Measurements from ENCODE around the gene COL18A1.

Gene COL18A1

DNA sequence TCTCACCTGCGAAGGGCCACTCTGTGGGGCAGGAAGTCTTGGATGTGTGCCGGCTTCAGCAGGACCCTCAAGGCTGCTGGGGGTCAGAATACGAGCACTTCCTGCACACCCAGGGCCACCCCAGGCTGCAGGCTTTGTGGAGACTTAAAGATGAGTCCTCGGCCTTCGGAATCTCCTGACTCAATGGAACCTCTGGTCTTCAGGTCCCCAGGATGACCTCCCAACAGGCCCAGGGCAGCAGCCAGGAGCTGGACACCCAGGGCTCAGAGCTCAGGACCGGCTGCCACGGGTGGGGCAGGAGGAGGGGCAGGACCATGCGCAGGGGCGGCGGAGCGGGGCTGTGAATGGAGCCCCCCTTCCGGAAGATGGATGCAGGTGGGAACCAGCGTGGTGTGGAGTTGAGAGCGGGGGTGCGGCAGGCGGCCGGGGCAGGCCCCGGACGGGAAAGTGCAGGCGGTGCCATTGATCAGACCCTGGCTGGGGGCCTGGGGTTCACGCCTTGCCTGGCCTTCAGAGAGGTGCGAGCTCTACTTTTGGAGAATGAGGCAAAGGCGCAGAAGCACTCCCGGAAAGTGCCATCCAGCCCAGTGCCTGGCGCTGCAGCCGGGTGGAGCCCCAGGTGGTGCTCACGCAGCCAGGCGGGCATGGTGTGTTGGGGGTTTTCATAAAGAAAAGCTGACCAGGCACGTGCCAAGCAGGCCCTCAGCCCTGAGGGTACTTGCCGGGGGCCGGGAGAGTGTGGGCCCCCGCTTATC is 10.4 kb downstream of the COL18A1 start:
- no peak for DNase-seq

DNA sequence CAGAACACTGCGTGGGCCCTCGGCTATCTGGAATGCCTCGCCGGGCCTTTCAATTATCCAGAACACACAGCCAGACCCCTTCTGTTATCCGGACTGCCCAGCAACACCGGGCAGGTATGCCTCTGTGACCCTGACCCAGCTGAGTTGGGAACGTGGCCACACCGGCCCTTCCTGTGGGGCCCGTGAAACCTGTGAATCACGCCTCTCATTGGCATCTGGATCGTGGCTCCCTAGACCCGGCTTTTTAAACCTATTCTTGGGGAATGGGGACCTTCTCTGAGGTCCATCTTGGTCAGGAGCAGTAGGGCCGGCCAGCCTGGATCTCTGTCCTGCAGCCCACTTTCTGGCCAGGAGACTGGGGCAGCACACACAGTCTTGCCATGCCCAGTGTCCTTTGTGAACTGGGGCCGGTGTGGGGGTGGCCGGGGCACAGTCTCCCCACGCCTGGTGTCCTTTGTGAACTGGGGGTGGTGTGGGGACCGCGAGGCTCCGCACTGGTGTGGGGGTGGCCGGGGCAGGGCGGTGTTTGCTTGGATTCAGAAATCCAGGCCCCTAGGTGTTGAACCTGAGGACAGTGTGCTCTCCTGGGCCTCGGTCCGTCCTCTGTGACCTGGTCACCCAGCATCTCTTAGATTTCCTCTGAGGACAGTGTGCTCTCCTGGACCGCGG is 11.1 kb downstream of the COL18A1 start:
- no peak for DNase-seq

DNA sequence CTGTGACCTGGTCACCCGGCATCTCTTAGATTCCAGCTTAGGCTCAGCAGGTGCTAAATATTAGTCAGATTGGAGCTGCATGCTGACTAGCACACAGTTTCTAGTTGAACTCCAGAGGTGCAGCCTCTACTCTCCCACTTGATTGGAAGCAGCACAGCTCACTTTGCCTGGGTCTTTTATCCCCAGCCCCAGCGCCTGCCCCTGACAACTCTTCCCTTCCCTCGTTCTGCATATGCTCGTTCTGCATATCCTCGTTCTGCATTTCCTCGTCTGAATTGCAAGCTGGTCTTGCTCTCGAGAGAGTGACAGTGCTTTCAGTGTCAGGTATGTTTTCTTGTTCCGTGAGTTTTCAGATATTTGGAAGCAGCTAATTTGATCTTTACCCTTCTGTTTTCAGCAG is 11.7 kb downstream of the COL18A1 start:
- no peak for DNase-seq

DNA sequence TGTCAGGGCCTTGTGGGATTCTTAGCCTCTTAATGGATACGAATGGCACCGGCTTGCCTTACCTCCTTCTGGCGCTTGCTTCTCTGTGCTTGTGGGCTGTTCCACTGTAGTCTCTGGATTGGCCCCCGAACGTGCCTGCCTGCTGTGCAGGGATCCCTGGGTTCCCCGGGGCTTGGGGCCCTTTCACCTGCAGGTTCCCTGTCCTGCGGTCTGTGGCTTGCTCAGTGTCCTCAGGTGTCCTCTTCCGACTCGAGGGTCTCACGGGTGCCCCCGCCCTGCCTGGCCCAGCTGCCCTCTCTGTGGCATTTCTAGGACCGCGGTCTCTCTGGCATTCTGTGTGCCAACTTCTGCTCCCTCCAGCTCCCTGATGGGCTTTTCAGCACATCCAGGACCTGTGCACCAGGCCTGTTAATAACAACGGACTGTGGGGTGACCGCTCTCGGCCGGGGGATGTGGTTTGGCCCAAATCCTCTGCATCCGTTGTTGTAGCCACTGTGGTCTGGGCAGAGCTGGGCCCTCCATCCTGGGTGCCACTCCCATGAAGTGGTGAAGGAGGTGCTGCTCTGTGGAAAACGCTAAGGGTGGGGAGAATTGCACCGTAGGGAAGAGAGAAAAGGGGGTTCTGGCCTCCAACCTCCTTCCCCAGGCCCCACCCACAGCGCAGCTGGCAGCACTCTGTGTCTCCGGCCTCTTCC is 12.4 kb downstream of the COL18A1 start:
- no peak for DNase-seq

DNA sequence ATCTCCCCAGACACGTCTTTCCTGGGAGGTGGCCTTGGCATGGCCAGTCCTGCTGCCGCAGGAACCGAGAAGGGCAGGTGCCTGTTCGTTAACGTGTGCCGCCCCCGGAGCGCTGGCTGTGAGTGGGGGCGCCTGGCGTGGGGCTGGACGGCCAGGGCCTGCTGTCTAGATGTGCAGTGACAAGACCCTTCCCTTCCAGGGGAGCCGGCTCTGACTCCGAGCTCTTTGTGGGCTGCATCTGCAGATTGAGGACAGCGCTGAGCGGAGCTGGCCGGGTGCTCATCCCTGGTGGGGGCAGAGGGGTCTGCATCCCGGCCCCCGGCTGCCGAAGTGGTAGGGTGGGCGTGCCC is 13.0 kb downstream of the COL18A1 start:
- DNase-seq: no peak

DNA sequence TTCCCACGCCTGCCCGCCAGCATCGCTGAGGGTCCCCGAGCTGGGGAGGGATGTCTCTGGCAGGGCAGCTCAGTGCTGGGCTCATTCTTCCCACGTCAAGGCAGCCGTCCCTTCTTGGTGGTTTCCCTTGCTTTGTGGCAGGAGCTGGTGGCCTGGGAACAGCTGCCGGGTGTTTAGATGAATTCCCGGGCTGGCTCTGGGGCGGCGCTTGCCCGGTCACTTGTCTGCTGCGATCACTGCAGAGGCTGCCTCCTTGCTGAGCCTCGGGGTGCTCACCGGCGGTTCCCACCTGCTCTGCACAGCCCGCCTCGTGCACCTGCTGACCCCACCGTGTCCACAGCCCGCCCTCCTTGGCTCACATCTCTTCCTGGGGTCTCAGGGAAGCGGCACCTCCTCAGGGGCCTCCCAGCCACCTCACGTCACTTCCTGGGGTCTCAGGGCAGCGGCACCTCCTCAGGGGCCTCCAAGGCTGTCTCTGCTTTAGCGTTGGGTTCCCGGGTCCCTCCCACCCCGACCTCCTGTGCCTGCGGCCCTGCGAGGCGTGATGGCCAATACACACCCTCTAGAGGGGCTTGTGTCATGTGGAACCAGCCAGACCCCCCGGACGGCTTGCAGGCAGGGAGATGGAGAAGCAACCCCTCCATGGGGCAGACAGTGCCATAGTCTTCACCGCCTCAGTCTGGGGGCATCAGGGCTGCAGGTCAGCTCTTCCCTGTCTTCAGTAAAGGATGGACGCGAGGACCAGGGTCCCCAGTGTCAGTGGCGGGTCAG is 13.5 kb downstream of the COL18A1 start:
- no peak for DNase-seq

DNA sequence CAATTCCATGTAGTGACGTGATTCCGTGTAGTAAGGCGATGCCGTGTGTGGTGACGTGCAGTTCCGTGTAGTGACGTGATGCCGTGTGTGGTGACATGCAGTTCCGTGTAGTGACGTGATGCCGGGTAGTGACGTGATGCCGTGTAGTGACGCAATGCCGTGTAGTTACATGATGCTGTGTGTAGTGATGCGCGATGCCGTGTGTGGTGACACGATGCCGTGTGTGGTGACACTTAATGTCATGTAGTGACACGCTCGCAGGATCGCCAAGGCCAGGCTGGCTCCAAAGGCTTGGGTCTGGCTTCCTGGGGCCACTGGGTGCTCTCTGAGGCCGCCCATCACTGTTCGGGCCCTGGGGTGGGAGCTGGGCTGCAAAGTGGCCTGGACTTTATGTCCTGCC is 14.2 kb downstream of the COL18A1 start:
- DNase-seq: no peak

DNA sequence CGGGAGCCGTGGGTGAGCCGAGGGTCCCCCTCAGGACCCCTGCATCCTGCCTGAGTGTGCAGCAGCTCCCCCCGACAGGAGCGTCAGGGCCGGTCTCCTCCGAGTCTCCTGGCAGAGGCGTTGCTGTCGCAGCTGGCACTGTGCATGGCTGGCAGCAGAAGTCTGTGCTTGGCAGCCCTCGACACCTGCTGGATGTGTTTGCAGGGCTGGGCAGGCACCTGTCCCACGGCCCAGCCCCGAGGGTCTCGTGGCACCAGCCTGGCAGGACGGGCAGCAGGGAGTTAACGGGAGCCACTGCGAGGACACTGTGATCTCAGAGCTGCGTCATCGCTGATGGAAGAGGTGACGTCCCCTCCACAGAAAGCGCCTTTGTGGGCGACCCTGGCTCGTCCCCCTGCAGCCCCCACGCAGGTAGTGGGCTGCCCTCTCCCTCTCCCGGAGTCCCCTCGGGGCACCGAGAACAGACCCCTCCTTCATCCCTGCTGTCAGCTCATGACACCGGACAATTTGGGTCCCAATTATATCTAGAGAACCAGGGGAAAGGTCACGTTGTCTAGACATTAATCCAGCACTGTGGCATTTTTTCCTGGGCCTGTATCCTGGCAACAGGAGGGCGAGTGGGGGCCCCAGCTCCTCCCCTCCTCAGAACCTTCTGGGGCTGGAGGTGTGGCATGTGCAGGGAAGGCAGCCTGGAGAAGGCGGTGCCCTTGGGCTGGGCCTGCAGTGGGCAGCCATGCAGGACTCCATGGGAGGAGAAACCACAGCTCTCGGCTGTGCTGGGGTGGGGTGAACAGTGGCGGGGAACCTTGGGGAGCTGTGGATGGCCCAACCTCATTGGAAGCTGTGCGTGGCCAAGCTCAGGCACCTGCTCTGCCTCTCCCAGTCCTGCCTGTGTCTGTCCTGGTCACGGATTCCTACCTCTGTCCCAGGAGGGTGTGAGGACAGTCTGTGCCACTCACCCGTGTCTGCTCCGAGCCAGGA is 15.4 kb downstream of the COL18A1 start:
- no peak for DNase-seq

DNA sequence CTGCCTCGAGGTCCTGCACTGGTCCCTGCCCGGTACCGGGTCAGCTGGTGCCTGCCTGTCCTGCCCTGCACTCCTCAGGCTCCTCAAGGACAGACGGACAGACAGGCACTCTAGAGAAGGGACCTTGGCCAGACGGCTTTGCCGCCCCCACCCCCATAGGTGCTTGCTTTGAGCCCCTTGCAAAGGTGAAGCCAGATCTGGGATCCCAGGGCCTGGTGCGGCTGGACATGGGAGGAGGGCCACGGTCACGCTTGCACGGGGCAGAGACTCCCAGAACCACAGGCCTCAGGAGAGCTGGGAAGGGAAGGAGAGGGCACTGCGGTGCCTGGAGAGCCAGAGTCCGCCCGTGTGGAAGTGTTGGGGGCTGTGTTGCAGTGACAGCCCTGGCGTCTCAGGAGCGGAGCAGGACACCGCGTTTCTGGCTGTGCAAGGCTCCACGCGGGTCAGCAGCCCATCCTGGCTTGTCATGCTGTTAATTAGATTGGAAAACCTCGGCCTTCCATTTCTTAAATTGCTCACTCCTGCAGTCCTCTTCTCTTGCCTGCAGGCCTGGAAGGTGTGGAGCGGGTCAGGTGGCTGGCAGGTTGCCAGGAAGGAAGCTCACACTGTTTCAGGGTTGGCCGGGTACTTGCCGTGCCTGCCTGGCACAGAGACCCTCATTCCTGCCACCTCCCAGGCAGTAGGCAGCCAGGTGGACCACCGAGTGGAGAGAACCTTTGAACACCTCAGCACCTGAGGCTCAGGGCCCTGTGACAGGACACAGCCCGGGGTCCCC is 16.3 kb downstream of the COL18A1 start:
- no peak for DNase-seq

DNA sequence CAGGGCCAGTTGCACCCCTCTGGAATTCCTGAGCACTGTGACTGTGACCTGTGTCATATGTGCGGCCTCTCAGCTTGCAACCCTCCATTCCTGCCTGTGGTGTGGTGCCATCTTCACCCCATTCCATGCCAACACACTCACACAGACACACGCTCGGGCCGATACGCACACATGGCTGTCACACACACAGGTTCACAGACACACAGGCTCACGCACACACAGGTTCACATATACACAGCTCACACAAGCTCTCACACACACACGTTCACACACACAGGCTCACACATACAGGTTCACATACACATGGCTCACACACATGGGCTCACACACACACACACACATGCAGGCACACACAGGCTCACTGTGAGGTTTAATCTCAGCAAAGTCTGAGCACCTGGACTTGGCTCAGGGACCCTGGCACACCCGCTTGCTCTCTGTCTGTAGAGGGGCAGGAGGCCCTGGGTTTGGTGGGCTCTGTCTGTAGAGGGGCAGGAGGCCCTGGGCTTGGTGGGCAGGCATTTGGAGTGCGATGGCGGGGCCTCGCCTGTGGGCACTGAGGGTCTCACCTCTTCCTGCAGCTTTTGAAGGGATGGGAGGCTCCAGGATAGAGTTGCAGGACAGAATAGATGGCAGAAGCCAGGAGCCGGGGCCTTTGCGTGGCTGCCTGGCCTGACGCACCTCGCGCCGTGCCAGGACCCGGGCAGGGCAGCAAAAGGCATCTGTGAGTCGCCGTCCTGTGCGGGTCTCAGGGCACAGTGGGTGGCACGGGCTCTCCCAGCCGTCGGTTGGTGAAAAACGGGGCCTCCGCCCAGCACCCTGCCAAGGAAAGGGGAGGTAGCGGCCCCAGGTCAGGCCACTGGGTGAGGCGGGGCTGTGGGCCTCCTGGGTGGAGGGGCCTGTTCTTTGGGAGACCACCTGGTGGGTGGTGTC is 17.1 kb downstream of the COL18A1 start:
- DNase-seq: no peak

DNA sequence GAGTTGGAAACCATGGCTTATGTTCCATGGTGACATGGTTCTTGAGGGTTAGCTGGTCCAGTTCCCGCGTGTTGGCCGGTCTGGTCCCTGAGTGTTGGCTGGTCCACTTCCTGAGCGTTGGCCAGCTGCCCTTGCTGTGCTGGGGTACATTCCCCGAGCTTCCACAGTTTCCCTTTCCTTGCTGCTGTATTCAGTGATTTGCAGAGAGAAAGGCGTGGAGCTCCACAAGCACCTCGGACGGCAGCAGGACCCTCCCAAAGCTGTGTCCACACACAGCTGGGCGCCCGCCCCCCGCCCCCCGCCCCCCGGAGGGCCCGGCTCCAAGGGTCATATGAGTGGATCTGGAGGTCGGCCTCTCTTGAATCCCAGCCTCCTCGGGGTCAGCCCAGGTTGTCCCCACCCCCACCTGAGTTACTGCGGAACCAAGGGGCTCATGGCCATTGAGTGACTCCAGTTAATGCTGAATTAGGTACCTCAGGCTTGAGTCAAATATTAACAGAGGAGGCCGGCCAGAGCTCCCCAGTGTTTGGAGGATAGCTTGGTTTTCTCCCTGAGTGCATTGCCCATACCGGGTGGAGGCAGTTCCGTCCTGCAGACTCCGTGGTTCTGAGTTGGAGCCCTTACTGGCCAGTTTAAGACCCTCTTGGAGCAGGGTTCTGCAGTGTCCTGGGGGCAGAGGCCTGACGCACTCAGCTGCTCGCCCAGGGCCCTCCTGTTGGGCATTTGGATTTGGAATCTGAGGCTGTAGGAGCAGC is 18.4 kb downstream of the COL18A1 start:
- DNase-seq: no peak

DNA sequence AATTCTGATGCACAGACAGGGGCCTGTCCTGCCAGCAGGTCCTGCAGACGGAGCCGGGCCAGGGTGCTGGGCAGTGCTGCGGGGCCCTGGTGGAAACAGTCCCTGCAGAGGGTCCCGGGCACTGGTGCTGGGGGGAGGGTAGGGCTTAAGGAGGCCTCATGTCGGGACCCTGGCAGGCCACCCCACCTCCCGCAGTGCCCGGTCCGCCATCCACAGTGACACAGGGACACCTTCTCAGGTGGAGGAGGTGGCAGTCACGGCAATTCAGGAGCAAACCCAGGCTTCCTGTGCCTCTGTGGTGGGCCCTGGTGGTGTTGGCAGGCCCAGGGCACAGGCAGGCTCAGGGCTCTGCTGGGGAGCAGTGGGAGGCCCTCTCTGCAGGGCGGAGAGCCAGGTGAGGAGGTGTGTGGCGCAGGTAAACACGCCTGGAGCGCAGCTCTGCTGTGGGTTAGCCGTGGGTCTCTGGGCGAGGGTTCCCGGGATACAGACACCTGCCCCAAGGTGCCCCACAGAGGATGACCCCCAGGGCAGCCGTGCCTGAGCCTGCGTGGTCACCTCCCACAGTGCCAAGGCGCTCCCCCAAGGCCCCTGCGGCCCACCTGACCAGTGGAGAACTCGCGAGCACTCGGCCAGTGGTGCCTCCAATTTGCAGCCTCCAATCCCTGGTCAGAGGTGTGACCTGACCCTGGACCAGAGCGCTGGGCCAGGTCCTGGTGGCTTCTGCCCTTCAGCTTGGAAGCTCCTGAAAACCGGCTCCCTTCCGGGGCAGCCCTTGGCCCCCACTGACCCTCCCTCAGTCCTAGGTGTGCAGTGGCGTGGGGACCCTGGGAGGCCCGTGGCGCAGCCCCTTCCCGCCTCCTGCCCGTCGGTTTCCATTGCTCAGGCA is 19.2 kb downstream of the COL18A1 start:
- no peak for DNase-seq

DNA sequence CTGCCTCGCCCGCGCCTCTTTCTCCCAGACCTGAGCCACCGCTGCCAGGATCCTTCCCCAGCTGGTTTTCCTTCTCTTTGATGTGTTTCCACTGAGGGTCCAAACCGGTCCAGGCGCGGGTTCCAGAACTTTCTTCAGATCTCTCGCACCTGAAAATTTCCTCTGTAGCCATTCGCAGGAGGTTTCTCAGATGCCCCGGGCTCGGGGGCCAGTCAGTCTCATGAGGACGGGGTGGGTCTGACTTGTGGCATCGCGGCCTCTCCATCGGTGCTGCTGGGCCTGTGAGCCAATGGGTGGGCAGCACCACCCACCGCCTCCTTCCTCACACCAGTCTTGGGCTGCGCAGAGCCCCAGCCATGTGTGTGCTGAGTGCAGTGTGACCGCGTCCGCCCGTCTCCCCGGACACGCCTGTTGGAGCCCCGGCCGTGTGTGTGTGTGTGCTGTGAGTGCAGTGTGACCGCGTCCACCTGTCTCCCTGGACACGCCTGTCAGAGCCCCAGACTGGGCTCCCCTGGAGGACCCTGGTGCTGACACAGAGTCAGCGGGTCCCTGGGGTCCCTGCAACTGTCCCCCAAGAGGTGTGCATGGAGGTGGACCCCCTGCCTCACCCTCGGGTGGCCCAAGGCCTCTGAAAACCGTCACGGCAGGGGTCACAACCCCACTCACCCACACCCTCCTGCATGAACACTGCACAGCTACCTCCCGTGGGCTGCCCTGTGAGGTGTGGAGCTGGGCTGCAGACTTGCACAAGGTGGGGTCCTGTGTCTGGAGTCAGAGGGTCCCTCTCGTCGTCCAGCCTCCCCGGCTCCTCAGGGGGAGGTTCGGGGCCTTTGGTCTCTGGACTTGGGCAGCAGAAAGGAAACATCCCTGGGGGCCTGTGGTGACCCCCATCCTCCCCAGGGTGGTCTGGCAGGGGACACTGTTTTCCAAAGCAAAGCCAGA is 20.2 kb downstream of the COL18A1 start:
- no peak for DNase-seq

DNA sequence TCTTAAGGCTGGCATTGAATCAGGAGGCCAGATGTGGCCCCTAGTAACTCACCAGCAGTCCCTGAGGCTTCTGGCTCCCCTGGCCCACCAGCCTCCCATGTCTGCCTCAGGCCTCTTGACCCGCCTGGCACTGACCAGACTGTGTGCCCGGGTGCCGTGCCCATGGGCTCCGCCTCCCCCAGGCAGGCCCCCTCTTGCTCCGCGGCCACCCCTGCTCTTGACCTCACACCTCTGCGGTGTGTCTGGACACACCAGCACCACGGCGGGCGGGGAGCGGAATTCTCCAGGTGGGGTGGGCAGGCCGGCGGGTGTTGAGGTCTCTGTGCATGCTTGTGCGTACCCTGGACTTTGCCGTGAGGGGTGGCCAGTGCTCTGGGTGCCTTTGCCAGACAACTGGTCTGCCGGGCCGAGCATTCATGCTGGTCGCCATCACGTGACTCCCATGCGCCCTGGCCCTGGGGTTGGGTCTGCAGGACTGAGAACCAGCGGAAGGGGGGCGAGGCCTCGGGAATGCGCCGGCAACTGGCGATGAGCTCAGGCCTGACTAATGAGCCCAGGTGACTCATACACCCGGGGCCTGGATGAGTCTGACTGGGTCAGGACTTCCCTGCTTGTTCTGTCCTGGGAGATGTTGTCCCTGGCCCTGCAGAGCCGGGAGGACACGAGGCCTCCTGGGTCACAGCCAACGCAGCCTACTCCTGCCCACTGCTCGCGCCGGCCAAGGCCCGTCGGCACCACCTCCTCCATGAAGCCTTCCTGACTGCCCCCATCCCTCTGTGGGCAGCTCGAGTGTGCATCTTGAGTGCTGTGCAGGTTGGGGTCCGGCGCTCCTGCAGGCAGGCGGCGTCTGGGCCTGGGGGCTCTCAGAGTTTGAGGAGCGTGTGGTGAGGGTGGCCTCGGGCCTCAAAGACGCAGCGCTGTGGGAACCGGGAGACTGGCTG is 22.6 kb downstream of the COL18A1 start:
- DNase-seq: no peak

DNA sequence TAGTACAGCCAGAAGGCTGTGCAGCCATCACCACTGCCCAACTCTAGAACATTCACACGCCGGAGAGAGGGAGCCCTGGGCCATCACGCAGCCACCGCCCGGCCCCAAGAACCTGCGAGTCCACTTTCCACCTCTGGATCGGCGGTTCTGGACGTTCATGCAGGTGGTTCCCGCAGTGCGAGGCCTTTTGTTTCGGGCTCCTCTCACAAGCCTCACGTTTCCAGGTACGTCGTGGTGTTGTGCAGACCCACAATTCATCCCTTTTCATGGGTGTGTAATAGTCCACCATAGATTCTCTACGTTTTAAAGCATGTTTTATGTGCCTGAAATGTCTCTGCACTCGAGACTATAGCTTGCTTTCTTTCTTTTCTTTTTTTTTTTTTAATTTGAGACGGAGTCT is 23.6 kb downstream of the COL18A1 start:
- no peak for DNase-seq
